Hindlimb muscle (tissue), 1 donor: Measurements from ENCODE around the gene SERPINB4. TPM values are rescaled to one million over a fixed set of nuclear protein-coding genes. Genes with fewer than 3 reads are reported as not detected.
"Not testable (repeated sequence)": the region's sequence is repeated elsewhere in the genome, so short reads cannot be mapped to it uniquely, and the experiment has no call there.

Source experiments
- DNase-seq: peaks from one replicate; pipeline ENCODE4 v3.0.0-alpha.2; 2013
- polyA plus RNA-seq: library from polyadenylated mRNA; unstranded; fragments of 120-200 nt; gene quantifications from one replicate; pipeline ENCODE4 v1.2.1, GENCODE V29; 2013; ENCODE audit not compliant: insufficient read length

The SERPINB4 gene
- polyA plus RNA-seq: 0.35 TPM

DNA sequence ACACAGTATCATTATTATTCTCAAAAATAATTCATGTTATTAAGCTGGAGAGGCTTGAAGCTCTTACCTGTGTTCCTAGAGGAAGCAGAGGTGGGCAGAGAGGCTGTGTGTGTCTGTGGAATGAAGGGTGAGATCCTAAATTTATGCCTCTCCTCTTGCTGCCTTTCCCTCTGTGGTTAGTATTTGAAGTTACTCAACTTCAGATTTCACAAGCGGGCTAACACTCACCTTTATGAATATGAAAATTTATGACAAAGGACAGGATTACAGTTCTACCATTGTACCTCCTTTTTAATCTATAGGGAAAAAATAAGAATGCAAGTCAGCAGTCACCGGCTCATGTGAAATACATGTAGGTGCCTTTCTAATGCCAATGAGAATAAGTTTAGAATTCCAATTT lies at the start of gene SERPINB4:
Gene SERPINB4 (minus strand): TSS at position 115 of the 400 bp plus-strand sequence. CDS start 679 bp downstream, outside the sequence.
- not testable (repeated sequence) for DNase-seq

DNA sequence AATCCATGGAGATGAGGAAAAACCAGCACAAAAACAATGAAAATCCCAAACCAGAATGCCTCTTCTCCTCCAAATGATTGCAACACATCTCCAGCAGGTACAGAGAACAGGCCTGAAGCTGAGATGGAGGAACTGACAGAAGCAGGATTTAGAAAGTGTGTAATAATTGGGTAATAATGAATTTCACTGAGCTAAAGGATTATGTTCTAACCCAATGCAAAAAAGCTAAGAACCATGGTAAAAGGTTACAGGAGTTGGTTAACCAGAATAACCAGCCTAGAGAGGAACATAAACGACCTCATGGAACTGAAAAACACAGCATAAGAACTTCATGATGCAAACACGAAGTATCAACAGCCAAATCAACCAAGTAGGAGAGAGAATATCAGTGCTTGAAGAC lies 45.0 kb upstream of the SERPINB4 start:
- no peak for DNase-seq

DNA sequence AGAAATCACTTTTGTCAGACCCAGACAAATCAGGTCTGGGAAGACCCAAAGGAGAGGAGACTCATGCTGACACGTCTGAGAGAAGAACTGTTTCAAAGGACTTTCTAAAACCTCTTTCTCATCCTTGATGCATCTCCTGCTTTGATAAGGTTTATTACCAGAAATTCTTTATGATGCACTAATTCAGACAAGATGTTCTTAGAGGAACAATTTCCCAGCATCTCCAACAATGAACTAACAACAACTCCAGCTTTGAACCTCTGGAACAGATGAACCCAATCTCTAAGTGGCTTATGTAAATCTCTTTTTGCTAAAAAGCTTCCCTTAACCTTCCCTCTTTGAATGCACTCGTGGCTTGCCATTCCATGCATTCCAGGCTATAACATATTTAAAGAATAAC lies 42.8 kb upstream of the SERPINB4 start:
- no peak for DNase-seq

DNA sequence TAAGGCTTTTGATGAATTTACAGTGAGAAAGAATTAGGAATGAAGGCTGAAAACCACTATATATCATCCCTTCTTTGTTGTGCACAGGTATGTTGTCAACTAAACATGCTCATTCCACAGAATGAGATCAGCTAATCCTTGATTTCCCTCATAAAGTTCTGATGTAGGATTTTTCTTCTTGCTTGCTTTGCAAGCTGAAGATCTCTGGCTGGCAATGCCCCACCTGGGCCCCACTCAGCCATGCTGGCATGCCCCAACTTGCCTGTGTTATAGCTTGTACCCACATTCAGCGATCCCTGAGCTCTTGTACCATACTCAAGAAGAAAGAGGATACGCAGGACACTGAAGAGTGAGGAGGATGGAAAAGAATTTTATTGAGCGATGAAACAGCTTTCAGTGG lies 40.7 kb upstream of the SERPINB4 start:
- DNase-seq: no peak

DNA sequence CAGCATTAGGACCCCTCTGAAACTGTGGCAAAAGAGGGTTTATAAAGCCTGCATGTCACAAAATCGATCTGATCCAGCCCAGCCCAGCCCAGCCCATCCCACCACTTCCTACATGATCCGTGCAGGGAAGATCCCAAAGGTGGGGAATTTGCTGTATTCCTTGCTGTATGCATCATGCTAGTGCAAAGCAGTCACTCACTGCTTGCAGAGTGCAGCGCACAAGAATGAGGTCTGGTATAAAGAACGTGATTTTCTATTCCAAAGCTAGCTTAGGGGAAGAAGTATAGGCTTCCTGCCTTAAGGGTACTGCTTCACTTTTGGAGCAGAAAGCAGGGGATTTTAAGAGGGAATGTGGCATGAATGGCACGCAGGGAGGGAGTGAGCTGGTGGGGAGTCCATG lies 39.8 kb upstream of the SERPINB4 start:
- DNase-seq: no peak

DNA sequence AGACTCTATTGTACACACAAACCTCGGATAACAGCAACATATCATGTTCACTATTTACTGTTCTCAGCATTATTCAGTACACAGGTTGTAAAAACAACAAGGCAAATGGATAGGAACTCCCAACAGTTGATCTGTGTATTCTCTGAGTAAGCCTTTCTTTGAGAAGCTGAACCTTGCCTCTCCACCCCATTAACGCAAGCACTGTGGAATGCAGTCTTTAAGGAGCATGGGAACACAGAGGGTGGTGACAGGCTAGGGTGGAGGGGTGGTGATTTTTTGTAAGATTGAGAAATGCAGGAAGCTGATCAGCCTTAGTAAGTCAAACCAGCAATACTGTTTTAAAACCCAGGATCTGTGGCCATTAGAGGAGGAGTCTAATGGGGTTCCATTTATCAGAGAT lies 39.1 kb upstream of the SERPINB4 start:
- DNase-seq: peak; percentile 4

DNA sequence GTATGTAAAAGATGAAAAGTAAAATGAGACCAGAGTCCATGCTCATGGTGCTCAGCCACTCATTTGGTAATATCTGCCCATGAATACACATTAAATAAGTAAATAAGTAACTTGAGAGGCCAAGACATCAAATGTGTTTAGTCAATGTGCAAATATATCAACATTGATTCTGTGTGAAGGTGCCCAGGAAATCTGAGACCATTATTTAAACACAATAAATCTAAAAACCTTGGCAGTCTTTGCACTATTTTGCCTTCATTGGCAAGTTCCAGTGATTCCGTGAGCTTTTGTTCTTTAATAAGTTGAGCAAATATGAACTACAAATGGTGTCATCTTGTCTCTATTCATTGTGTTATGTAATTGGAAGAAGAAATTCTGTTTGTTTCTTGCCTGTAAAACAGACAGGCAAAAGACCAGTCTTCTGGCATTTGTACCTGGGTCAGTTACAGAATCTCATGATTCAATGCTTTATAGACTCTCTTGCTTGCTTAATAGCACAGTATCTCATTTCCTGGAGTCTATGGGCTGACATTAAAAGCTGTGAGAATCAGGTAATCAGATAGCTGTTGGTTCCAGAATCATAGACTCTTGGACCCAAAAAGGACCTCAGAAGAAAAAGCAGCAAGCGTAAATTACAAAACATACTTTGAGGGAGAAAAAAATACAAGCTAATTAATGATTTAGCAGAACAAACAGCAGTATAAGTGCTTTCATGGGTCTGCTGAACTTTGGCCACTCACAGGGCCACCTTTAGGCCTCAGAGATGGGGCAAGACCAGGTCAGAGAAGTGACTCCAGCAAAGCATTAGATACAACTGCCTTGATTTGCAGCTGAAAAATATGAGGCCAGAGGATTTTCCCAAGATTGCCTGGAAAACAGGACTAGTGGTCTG lies 37.6 kb upstream of the SERPINB4 start:
- DNase-seq: no peak

DNA sequence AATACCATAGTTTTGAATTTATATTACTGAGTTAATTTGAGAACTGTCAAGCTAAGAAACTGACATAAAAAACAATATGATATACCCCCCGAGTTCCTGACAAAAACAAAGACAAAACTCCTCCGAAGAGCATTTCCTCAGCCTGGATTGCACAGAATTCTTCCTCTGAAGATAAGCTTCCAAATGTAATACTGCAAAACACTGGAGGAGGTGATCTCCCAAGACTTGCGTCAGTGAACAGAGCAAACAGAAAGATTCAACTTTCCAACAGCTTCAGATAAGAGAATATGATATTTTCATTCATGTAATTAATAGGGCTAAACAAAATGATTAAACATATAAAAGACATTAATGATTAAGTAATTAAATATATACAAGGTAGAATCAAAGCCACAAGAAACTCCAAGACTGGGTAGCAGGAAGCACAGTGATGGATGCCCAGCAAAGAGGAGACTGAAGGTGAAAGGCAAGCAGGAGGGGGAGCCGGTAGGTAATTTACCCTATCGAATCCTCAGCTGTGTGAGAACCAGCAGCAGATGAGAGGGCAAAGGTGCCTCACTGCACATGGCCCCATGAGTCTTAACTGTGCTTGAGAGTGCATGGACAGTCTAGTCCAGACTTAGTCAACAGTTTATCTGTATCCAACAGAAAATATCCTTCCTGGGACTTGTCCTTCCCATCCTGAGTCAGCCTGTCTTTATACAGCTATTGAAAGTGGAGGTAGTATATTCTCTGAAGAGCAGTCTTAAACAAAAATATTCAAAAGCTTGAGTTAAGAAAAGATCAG lies 36.0 kb upstream of the SERPINB4 start:
- no peak for DNase-seq

DNA sequence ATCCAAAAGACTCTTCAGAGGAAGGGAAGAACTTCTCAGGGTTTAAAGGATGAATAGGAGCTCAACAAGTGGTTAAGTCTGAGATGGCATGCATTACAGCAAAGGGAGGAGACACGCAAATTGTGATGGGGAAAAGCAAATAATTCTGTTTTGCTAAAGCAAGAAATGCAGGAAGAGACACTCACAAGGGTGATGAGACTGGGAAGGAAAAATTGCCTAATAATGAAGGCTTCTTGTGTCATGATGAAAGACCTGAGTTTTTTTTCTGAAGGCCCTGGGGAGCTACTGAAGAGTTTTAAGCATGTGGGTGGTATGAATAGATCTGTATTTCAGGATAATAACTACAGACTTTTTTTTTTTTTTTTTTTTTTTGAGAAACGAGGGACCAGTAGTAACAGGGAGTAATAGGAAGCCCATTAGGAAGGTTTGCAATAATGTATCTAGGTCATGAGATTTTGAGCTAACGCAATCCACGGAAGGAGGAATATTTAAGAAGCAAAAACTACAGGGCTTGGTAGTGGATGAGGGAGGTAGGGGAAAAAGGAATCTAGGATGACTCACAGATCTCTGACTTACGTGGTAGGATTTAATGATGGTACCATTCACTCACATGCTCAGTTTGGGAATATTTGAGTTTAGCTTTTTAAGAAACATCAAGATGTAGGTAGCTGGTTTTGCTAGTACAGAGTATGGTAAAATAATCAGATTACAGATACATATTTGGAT lies 33.6 kb upstream of the SERPINB4 start:
- no peak for DNase-seq

DNA sequence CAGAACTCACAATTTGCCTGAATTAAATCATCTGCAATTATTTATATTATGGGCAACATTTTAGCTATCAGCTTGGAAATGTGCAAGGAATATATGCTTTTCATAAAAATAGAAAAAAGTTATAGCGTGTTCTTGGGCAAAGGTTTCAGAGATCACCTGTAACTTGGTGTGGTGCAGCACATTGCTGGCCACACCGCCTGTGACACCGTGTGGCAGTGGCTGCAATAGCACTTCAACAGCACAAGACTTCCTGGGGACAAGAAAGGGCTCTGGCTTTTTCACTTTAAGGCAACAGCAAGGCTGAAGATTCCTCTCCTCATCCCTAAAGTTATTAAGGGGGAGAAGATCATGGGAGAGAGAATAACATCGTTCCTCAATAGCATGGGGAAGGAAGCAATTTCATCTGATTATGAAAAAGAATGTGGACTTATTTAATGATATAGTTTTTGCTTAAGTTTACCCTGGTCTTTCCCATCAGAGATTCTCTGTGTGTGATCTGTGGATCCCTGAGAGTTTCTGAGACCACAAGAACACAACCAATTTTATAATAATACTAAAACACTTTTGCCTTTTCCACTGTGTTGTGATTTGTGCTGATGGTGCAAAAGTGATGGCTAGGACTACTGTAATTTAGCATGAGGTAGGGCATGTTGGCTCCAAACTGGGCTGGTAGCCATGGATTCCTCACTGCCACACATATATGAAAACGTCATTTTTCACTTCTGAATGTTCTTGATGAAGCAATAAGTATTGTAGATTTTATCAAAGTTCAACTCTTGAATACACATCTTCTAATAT lies 32.7 kb upstream of the SERPINB4 start:
- no peak for DNase-seq

DNA sequence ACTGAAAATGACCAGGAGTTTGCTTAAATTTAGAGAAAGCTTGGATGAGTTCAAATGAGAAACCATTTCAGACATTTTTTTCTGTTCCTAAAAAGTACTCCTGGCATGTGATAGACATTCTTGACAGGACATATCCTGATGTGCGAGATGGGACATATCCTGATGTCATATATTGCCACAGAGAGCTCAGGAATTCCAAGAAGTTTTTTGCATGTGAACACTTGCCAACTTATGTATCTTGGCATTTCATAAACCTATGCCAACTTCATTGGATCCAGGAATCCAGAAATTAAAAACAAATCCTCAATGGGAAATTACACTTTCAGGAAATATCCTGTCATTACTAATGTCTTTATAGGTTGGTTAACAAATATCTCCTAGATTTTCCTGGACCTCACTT lies 20.5 kb upstream of the SERPINB4 start:
- no peak for DNase-seq

DNA sequence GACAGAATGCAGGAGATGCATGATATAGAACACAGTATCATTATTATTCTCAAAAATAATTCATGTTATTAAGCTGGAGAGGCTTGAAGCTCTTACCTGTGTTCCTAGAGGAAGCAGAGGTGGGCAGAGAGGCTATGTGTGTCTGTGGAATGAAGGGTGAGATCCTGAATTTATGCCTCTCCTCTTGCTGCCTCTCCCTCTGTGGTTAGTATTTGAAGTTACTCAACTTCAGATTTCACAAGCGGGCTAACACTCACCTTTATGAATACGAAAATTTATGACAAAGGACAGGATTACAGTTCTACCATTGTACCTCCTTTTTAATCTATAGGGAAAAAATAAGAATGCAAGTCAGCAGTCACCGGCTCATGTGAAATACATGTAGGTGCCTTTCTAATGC lies 17.7 kb upstream of the SERPINB4 start, which contains the start of gene SERPINB3:
Gene SERPINB3 (minus strand): TSS at position 144 of the 400 bp plus-strand sequence. CDS start 677 bp downstream, outside the sequence.
- DNase-seq: not testable (repeated sequence)

DNA sequence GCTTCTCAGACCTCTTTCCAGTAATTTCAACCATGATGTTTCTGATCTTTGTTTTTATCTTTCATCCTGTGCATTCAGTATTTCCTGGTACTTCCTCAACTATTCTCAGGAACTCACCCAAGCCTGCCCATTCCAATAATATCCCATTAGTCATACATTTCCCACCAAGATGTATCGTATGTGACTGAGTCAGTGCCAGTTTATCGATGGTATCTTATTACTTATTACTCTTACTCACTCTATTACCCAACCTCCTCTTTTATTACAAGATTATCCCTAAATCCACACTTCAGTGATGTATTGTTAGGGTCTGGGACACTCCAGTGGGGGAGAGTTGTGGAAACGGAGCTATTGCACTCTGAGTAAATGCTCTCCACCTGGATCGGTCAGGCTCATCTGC lies 14.9 kb upstream of the SERPINB4 start:
- not testable (repeated sequence) for DNase-seq

DNA sequence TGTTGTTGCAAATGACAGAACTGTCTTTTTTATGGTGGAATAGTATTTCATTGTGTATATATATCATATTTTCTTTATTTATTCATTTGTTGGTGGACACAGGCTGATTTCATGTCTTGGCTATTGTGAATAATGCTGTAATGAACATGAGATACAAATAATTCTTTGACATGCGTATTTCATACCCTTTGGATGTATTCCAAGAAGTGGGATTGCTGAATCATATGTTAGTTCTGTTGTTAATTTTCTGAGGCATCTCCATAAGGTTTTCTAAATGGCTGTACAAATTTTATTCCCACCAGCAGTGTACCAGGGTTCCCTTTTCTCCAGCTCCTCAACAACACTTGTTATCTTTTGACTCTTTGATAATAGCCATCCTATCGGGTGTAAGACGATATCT lies 6.2 kb upstream of the SERPINB4 start:
- not testable (repeated sequence) for DNase-seq

DNA sequence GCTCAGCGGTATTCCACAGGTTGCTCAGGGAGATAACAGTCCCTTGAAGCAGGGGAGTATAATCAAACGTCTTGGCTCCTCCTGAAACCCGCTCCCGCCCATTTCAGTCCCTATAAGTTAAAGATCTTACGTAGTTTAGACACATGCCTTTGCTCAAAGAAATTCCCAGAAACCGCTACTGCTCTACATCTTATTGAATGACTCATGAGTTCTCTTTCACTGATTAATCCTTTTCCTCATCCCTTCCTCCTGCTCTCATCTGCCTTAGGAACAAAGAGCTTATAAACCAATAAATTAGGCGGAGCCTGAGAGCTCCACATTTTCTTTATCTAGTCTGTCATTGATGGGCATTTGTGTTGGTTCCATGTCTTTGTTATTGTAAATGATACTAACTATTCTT lies 4.2 kb upstream of the SERPINB4 start:
- no peak for DNase-seq

DNA sequence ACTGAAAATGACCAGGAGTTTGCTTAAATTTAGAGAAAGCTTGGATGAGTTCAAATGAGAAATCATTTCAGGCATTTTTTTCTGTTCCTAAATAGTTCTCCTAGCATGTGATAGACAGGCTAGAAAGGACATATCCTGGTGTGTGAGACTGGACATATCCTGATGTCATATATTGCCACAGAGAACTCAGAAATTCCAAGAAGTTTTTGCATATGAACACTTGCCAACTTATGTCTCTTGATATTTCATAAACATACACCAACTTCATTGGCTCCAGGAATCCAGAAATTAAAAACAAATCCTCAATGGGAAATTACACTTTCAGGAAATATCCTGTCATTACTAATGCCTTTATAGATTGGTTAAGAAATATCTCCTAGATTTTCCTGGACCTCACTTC lies 2.9 kb upstream of the SERPINB4 start:
- no peak for DNase-seq

DNA sequence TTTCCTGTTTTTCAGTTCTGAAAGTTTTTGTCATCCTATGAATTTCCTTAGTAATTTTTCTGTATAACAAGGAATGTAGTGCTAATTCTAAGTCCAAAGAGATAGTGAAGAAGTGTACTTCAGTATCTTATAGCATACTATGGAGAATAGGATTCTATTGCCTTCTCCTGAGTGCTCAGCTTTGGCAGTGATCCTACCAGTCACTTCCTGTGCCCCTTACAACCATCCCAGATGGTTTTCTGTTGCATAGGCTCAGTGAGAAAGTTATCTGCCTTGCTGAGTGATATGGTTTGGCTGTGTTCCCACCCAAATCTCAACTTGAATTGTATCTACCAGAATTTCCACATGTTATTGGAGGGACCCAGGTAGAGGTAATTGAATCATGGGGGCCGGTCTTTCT lies 638 bp upstream of the SERPINB4 start:
- DNase-seq: not testable (repeated sequence)

DNA sequence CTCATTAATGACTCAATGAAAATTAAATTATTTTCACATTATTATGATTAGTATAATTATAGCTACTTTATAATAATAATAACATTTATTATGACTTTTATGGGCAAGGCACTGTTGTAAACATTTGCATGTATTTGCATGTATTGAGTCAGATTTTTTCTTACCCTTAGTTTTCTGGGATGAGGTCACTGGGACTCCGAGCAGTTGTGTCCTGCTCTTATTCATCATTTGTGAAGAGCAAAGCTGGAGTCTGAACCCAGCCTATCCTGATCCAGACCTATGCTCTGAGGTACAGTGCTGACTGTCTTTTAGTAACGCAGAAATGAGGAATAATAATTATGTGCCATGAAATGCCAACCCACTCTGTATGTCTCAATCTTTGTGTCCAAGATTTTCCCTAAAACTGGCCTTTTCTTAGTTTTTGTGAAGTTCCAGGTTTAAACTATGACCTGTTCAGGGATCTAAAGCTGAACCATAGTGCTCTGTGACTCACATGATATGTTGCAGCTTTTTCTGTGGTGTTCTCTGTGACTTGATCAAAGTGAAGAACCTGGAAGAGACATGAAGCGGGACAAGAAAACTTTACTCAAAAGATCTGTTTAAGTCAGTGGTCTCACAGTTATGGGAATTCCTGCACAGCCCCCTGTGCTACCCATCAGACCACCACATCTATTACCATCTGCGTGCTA lies 1.2 kb downstream of the SERPINB4 start:
- DNase-seq: not testable (repeated sequence)

DNA sequence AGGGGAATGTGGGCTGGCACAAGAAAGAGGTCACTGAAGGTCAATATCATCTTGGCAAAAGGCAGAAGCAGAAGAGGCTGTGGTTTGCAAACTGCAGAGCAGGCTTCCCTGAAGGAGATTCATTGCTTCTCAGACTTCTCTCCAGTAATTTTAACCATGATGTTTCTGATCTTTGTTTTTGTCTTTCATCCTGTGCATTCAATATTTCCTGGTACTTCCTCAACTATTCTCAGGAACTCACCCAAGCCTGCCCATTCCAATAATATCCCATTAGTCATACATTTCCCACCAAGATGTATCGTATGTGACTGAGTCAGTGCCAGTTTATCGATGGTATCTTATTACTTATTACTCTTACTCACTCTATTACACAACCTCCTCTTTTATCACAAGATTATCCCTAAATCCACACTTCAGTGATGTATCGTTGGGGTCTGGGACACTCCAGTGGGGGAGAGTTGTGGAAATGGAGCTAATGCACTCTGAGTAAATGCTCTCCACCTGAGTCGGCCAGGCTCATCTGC lies 2.8 kb downstream of the SERPINB4 start:
- not testable (repeated sequence) for DNase-seq

DNA sequence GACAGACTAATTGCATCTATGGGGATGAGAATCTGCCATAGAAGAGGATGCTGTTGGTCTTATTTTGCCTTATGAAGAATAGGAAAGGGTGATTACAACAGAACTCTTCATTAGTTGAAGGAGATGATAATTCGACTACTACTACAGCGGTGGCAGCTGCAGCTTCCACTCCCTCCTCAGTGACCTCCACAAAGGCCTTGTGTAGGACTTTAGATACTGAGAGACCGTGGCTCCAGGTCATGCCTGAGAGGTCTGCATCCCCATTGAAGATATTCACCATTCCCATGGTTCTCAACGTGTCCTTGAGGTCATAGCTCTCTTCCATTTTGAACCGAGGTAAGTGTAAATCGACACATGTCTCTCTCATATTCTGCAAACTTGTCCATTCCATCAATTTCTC lies 6.4 kb downstream of the SERPINB4 start:
- DNase-seq: no peak

DNA sequence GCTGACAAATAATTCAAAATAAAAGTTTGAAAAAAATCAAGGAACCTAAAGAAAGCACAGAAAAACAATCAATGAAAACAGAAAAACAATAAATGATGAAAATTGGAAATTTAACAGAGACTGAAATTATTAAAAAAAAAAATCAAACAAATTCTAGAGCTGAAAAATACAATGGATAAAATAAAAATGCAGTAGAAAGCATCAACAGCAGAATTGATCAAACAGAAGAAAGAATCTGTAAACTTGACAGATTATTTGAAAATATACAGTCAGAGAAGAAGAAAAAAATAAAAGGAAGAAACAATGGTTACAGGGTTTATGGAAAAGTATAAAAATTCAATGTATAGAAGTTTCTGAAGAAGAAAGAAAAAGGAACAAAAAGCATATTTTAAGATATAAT lies 16.2 kb downstream of the SERPINB4 start:
- no peak for DNase-seq
